Activated CD4-positive, alpha-beta memory T cell treated with anti-CD3 and anti-CD28 coated beads for 36 hours (primary cell): Measurements from ENCODE around the gene PLCB1. TPM values are rescaled to one million over a fixed set of nuclear protein-coding genes. Genes with fewer than 3 reads are reported as not detected.

Experiments
- CTCF ChIA-PET: fragments of 350-600 bp; sonication (Branson Sonifier 250); formaldehyde crosslinking; loops from one replicate; lab custom pipeline; 2021; ENCODE audit warnings: antibody characterized with exemption, inconsistent platforms; lab: Charles Lee
- POLR2A ChIA-PET: fragments of 350-600 bp; sonication (Branson Sonifier 250); formaldehyde crosslinking; loops from one replicate; lab custom pipeline; 2021; ENCODE audit warnings: antibody characterized with exemption; lab: Charles Lee
- DNase-seq: peaks from one replicate; pipeline ENCODE4 v3.0.0-alpha.2; 2020
- H3K27ac Mint-ChIP-seq: one replicate; pipeline ENCODE4 v1.8.0; 2021; ENCODE audit warnings: mixed read lengths
- H3K27me3 Mint-ChIP-seq: one replicate; pipeline ENCODE4 v1.8.0; 2021; ENCODE audit warnings: mixed read lengths
- H3K36me3 Mint-ChIP-seq: one replicate; pipeline ENCODE4 v1.8.0; 2021; ENCODE audit warnings: mixed read lengths
- H3K4me1 Mint-ChIP-seq: one replicate; pipeline ENCODE4 v1.8.0; 2021; ENCODE audit warnings: low read depth, mixed read lengths
- H3K4me3 Mint-ChIP-seq: one replicate; pipeline ENCODE4 v1.8.0; 2021; ENCODE audit warnings: mild to moderate bottlenecking, mixed read lengths
- H3K9me3 Mint-ChIP-seq: one replicate; pipeline ENCODE4 v1.8.0; 2021; ENCODE audit warnings: mixed read lengths
- intact Hi-C: fragments of 100-400 bp; cut with micrococcal nuclease; formaldehyde crosslinking; loops from one replicate; pipeline ENCODE4 v1.15.1; 2023
- total RNA-seq, 2 experiments: library from RNA; stranded (reverse); gene quantifications; one replicate each; pipeline ENCODE4 v1.2.3, GENCODE V29; 2021

Gene PLCB1
- total RNA-seq, 2 experiments from 2014 or later = 3.9 to 4.0 TPM

GRCh38 chr20:8510808-8511207 is 378.7 kb downstream of the PLCB1 start:
- no peak for DNase-seq
- no peaks in the 10 kb centered on the region for H3K9me3 Mint-ChIP-seq
- H3K4me1 Mint-ChIP-seq = no peaks in the 10 kb centered on the region
- CTCF ChIA-PET = no interaction called here
- H3K36me3 Mint-ChIP-seq = no peaks in the 10 kb centered on the region
- intact Hi-C loops = no loop called here
- H3K4me3 Mint-ChIP-seq = no peak overlapping the region
- POLR2A ChIA-PET = no interaction called here
- H3K27ac Mint-ChIP-seq = no peak overlapping the region
- H3K27me3 Mint-ChIP-seq = no peaks in the 10 kb centered on the region

GRCh38 chr20:8512003-8512402 is 379.9 kb downstream of the PLCB1 start:
- Mint-ChIP-seq H3K9me3 (no peaks in the 10 kb centered on the region), H3K27ac (no peak overlapping the region), H3K27me3 (no peaks in the 10 kb centered on the region), H3K4me3 (no peak overlapping the region), H3K36me3 (no peaks in the 10 kb centered on the region), H3K4me1 (no peaks in the 10 kb centered on the region)
- ChIA-PET CTCF (interaction anchor here (1.4 kb wide), 1 partner anchor 211 kb away, joined by 3 read pairs; no protein-coding TSS in a partner anchor), POLR2A (no interaction called here)
- intact Hi-C loops = no loop called here
- DNase-seq = no peak

- ChIA-PET CTCF (no interaction called here), POLR2A (no interaction called here)
Measured at GRCh38 chr20:8515810-8516435, 383.9 kb downstream of the PLCB1 start.

GRCh38 chr20:8518878-8519277 is 386.8 kb downstream of the PLCB1 start:
- CTCF ChIA-PET = no interaction called here
- Mint-ChIP-seq H3K27me3 (no peaks in the 10 kb centered on the region), H3K4me3 (no peak overlapping the region), H3K36me3 (no peaks in the 10 kb centered on the region), H3K4me1 (no peaks in the 10 kb centered on the region), H3K27ac (no peak overlapping the region), H3K9me3 (no peaks in the 10 kb centered on the region)
- DNase-seq = no peak
- intact Hi-C loops = no loop called here
- POLR2A ChIA-PET = no interaction called here

More at GRCh38 chr20:8515810-8516435, 383.9 kb downstream of the PLCB1 start:
- H3K9me3 Mint-ChIP-seq = no peaks in the 10 kb centered on the region
- no peaks in the 10 kb centered on the region for H3K27me3 Mint-ChIP-seq
- H3K4me3 Mint-ChIP-seq = no peak overlapping the region
- intact Hi-C loops = no loop called here
- no peaks in the 10 kb centered on the region for H3K36me3 Mint-ChIP-seq
- no peaks in the 10 kb centered on the region for H3K4me1 Mint-ChIP-seq
- no peak for DNase-seq
- H3K27ac Mint-ChIP-seq = no peak overlapping the region

- Mint-ChIP-seq H3K27ac (no peak overlapping the region), H3K9me3 (no peaks in the 10 kb centered on the region), H3K36me3 (no peaks in the 10 kb centered on the region), H3K4me1 (no peaks in the 10 kb centered on the region), H3K27me3 (no peaks in the 10 kb centered on the region), H3K4me3 (no peak overlapping the region)
- intact Hi-C loops = no loop called here
- no peak for DNase-seq
- ChIA-PET CTCF (no interaction called here), POLR2A (no interaction called here)
Measured at GRCh38 chr20:8519887-8520286, 387.8 kb downstream of the PLCB1 start.

GRCh38 chr20:8522168-8522567 is 390.1 kb downstream of the PLCB1 start:
- intact Hi-C loops = no loop called here
- ChIA-PET CTCF (no interaction called here), POLR2A (no interaction called here)
- no peaks in the 10 kb centered on the region for H3K9me3 Mint-ChIP-seq
- H3K36me3 Mint-ChIP-seq = no peaks in the 10 kb centered on the region
- H3K27ac Mint-ChIP-seq = no peak overlapping the region
- no peak overlapping the region for H3K4me3 Mint-ChIP-seq
- no peaks in the 10 kb centered on the region for H3K4me1 Mint-ChIP-seq
- H3K27me3 Mint-ChIP-seq = no peaks in the 10 kb centered on the region
- DNase-seq = no peak

GRCh38 chr20:8523684-8524083 is 391.6 kb downstream of the PLCB1 start:
- H3K36me3 Mint-ChIP-seq = no peaks in the 10 kb centered on the region
- H3K27me3 Mint-ChIP-seq = no peaks in the 10 kb centered on the region
- intact Hi-C loops = no loop called here
- DNase-seq = no peak
- ChIA-PET CTCF (no interaction called here), POLR2A (no interaction called here)
- no peaks in the 10 kb centered on the region for H3K9me3 Mint-ChIP-seq
- no peaks in the 10 kb centered on the region for H3K4me1 Mint-ChIP-seq
- H3K27ac Mint-ChIP-seq = no peak overlapping the region
- no peak overlapping the region for H3K4me3 Mint-ChIP-seq

- DNase-seq = no peak
- intact Hi-C loops = no loop called here
- POLR2A ChIA-PET = no interaction called here
- Mint-ChIP-seq H3K36me3 (no peaks in the 10 kb centered on the region), H3K27me3 (no peaks in the 10 kb centered on the region), H3K4me3 (no peak overlapping the region), H3K4me1 (no peaks in the 10 kb centered on the region), H3K9me3 (no peaks in the 10 kb centered on the region), H3K27ac (no peak overlapping the region)
- CTCF ChIA-PET = no interaction called here
Measured at GRCh38 chr20:8524101-8525016, 392.3 kb downstream of the PLCB1 start.

GRCh38 chr20:8525017-8525343 is 392.9 kb downstream of the PLCB1 start:
- intact Hi-C loops = no loop called here
- H3K36me3 Mint-ChIP-seq = no peaks in the 10 kb centered on the region
- ChIA-PET CTCF (no interaction called here), POLR2A (no interaction called here)
- no peaks in the 10 kb centered on the region for H3K27me3 Mint-ChIP-seq
- no peak overlapping the region for H3K4me3 Mint-ChIP-seq
- DNase-seq = no peak
- H3K4me1 Mint-ChIP-seq = no peaks in the 10 kb centered on the region
- no peaks in the 10 kb centered on the region for H3K9me3 Mint-ChIP-seq
- no peak overlapping the region for H3K27ac Mint-ChIP-seq

GRCh38 chr20:8526610-8527009 is 394.5 kb downstream of the PLCB1 start:
- POLR2A ChIA-PET = no interaction called here
- no peaks in the 10 kb centered on the region for H3K4me1 Mint-ChIP-seq
- H3K27me3 Mint-ChIP-seq = no peaks in the 10 kb centered on the region
- CTCF ChIA-PET = no interaction called here
- no peak for DNase-seq
- no peaks in the 10 kb centered on the region for H3K36me3 Mint-ChIP-seq
- H3K27ac Mint-ChIP-seq = no peak overlapping the region
- no peaks in the 10 kb centered on the region for H3K9me3 Mint-ChIP-seq
- intact Hi-C loops = no loop called here
- no peak overlapping the region for H3K4me3 Mint-ChIP-seq

GRCh38 chr20:8527998-8528723 is 396.1 kb downstream of the PLCB1 start:
- no peak for DNase-seq
- H3K27ac Mint-ChIP-seq = no peak overlapping the region
- H3K4me1 Mint-ChIP-seq = no peaks in the 10 kb centered on the region
- ChIA-PET POLR2A (no interaction called here), CTCF (no interaction called here)
- no peaks in the 10 kb centered on the region for H3K27me3 Mint-ChIP-seq
- no peaks in the 10 kb centered on the region for H3K9me3 Mint-ChIP-seq
- H3K4me3 Mint-ChIP-seq = no peak overlapping the region
- intact Hi-C loops = no loop called here
- no peaks in the 10 kb centered on the region for H3K36me3 Mint-ChIP-seq

GRCh38 chr20:8530022-8530421 is 398.0 kb downstream of the PLCB1 start:
- DNase-seq = no peak

More at GRCh38 chr20:8530022-8530421, 398.0 kb downstream of the PLCB1 start:
- no peak overlapping the region for H3K27ac Mint-ChIP-seq
- H3K27me3 Mint-ChIP-seq = no peaks in the 10 kb centered on the region
- CTCF ChIA-PET = no interaction called here
- H3K4me3 Mint-ChIP-seq = no peak overlapping the region
- H3K36me3 Mint-ChIP-seq = no peaks in the 10 kb centered on the region
- no peaks in the 10 kb centered on the region for H3K4me1 Mint-ChIP-seq
- POLR2A ChIA-PET = no interaction called here
- H3K9me3 Mint-ChIP-seq = no peaks in the 10 kb centered on the region
- intact Hi-C loops = no loop called here
